AG09309 (cell line): Measurements from ENCODE around the gene MARCKS.

ENCODE experiments used
- DNase-seq: peaks from one replicate; pipeline ENCODE4 v3.0.0-alpha.2; 2010; ENCODE audit warnings: low read depth
- H3K4me3 ChIP-seq: 2 replicates; pipeline ENCODE4 v1.5.1; 2011; ENCODE audit warnings: mild to moderate bottlenecking, low read depth, low read length, moderate library complexity; ENCODE audit not compliant: control insufficient read depth
- CTCF ChIP-seq: IDR thresholded peaks from 2 replicates; pipeline ENCODE4 v1.5.1; 2011; ENCODE audit warnings: mild to moderate bottlenecking, low read depth, low read length, inconsistent platforms; ENCODE audit not compliant: insufficient read depth, control insufficient read depth; ENCODE audit errors: missing control alignments

The MARCKS gene

DNA sequence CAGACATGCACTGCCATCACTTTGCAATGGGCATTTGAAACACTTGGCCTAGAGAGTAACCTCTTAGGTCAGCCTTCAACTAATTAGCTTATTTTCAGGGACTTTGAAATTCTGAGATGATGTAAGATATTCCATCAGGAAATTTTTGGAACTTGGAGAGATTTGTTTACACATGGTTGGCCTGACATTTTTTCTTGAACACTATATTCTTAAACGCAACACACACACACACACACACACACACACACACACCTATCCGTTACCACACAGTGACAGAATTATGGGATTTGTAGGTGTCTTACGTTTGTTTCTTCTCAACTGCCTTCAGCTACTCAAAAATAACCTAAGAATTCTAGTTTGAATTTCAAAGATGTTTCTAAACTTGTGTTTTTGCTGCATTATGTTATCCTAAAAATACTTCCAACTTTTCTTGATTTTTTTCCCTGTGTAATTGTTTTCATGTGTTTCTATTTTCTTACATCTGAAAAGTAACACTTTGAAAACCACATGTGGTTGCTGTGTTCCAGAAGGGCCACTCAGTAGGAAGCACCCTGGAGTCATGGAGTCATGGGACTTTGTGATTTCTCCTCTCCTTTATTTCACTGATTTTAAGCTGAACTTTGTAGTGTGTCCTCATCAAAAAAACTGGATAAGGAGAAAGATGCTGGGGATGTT, 31.9 kb downstream of the MARCKS start:
- no peak overlapping the region for H3K4me3 ChIP-seq
- TF ChIP-seq CTCF = no peak
- no peak for DNase-seq

GRCh38 chr6:113893451-113893850, 36.3 kb downstream of the MARCKS start:
- no peak for TF ChIP-seq CTCF
- no peak overlapping the region for H3K4me3 ChIP-seq
- no peak for DNase-seq

DNA sequence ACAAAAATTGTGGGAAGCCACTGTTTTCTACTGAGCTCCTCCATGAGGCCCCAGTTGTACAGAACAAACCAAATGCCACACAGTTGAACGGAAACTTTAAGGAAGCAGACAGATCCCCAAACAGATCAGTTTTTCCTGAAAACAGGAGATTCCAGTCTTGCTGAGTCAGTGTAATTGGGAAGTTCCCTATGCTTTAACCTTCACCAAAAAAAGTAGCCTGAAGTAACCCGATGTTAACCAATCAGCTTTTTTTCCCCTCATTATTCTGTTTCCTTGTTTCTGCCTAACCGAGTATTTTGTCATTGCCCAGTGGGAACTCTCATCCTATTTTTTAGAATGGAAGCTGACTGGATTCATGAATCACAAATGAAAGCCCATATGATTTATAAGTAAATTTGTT, 36.7 kb downstream of the MARCKS start:
- no peak for TF ChIP-seq CTCF
- no peak overlapping the region for H3K4me3 ChIP-seq
- DNase-seq = peak; percentile 35

- no peak overlapping the region for H3K4me3 ChIP-seq
- DNase-seq = no peak
- no peak for TF ChIP-seq CTCF
Measured at GRCh38 chr6:113894712-113895674, 37.8 kb downstream of the MARCKS start.

- no peak overlapping the region for H3K4me3 ChIP-seq
- TF ChIP-seq CTCF = no peak
- DNase-seq = peak; percentile 28
Measured at GRCh38 chr6:113901482-113901881, 44.3 kb downstream of the MARCKS start.

- peak; percentile 31 for DNase-seq
- TF ChIP-seq CTCF = no peak
- H3K4me3 ChIP-seq = no peak overlapping the region
Measured at GRCh38 chr6:113903666-113904330, 46.7 kb downstream of the MARCKS start.
